NCI-H2171 (cell line): Measurements from ENCODE around the gene ACADS.

Experiments used
- DNase-seq: peaks from one replicate; lab custom pipeline; 2025; lab: John Stamatoyannopoulos, UW

The ACADS gene, protein sequence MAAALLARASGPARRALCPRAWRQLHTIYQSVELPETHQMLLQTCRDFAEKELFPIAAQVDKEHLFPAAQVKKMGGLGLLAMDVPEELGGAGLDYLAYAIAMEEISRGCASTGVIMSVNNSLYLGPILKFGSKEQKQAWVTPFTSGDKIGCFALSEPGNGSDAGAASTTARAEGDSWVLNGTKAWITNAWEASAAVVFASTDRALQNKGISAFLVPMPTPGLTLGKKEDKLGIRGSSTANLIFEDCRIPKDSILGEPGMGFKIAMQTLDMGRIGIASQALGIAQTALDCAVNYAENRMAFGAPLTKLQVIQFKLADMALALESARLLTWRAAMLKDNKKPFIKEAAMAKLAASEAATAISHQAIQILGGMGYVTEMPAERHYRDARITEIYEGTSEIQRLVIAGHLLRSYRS

DNA sequence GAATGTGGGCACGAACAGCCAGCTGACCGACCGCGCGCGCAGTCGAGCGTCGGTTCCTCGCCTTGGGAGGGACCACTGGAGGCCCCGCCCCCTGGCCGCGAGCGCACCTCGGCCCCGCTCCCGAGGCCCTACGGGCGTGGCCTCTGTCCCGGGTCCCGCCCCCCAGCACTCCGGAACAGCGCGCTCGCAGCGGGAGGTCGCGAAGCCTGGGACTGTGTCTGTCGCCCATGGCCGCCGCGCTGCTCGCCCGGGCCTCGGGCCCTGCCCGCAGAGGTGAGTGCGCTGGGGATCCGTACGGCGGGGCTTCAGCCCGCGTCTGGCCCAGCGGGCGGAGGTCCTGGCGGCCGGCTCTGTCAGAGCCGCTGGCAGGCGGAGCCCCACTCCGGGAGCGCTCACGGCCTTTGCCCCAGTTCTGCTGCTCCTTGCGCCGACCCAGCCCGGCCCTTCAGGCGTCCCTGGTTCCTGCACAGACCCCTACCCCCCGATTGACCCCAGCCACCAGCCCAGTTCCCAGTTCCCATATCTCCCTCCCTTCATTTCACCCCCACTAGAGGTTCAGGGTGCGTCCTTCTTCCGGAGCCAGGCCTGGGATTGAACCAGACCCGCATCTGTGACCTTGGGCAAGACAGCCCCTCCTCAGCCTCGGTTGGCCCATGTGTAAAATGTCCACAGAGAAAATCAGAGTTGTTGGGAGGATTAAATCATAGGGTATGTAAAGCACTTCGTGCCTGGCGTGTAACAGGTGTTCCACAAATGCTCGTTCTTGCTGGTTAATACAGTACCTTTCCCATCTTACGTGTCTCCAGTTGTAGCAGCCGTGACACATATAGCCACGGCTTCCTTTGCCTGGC, at the start of gene ACADS:
TSS of gene ACADS (plus strand) at position 168 of the 851 bp plus-strand sequence. CDS start at position 228, 60 bp downstream.
- DNase-seq = peak; percentile 82

DNA sequence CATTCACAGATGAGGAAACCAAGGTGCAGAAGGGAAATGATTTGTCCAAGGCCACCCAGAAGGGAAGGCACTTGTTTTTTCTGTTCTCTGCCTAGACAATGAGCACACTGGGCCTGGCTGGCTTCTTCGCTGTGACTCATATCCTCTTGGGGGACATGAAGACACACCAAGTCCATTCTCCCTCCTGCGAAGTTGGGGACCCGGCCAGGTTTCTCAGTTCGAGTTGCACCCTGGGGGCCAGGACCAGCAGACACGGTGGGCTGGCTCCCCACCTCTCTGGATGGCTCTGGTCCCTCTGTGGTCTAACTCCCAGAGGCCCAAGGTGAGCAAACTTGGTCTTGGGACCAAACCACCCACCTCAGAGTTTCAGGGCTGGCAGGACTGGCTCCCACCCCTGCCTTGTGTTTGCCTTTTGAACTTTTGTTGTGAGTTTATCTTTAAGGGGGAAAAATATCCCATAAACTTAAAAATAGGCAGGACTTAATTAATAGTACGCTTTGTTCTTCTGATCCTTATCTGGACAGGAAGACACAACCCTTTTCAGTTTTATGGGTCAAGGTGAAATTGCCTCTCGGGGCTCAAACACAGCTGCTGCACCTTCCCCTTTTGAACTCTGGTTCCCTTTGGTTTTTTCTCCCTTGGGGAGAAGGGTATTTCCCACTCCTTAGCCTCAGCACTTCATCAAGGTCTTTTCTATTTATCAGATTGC, 47.7 kb upstream of the ACADS start:
- no peak for DNase-seq

DNA sequence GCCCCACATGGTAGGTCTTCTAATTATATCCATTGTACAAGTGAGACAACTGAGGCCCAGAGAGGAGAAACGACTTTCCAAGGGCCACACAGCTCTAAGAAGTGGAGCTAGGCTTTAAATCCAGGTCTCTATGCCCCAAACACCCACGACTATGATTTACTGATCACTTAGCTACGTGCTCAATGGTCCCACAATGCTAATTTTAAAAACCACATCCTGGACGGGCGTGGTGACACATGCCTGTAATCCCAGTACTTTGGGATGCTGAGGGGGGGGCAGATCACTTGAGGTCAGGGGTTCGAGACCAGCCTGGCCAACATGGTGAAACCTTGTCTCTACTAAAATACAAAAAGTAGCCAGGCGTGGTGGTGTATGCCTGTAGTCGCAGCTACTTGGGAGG, 47.1 kb upstream of the ACADS start:
- DNase-seq = no peak

DNA sequence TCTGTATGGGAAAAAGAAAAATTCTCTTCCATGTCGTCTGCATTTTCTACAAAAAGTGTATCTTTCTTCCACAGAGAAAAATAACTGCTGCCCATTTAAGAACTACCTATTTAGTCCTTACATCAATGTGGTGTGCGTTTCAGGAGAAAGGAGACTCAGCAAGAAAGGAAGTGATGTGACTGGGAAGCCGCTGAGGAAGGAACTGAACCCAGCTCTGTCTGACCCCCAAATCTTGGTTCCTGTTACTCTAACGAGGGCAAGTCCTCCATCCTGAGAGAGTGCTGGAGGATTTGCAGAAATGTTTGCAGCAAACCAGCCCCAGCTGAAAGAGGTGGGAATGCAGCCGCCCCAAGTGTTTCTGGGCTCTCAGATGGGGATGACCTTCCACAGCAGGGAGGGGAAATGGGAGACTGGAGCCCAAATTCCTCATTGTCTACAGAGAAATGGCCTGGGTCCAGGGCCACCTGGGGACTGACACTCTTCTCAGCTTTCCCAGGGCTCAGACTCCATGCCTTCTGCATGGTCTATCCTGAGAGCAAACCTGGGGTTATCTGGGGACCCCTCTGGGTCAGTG, 45.4 kb upstream of the ACADS start:
- no peak for DNase-seq

DNA sequence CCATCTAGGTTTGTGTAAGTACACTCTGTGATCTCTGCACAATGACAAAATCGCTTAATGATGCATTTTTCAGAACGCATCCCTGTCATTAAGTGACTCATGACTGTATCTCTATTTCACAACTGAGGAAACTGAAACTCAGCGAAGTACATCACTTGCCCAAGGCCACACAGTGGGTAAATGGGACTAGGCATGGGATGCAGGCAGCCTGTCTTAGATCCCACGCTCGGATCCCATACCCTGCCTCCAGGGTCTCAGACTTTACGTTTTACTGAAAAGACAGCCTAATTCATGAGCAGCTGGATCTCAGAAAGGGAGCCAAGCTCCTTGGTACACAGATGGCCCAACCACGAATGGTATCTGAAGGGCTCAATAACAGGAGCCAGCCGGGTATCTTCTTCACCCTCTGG, 41.1 kb upstream of the ACADS start:
- DNase-seq = no peak

DNA sequence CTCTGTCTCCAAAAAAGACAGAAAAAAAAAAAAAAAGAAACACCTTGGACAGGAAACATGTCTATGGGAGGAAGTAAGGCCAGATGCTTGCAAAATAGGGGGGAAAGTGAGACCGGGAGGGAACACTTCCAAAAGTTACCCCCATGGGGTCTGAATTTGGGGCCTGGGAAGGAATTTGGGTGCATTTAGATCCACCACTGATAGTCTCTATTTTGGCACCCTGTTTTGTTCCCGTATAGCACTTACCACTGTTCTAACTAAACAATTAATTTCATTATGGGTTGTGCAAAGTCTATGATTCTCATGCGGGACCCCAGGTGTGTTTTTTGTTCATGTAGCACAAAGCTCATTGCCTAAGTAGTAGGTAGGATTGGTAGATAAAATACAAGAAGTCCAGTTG, 40.1 kb upstream of the ACADS start:
- no peak for DNase-seq

DNA sequence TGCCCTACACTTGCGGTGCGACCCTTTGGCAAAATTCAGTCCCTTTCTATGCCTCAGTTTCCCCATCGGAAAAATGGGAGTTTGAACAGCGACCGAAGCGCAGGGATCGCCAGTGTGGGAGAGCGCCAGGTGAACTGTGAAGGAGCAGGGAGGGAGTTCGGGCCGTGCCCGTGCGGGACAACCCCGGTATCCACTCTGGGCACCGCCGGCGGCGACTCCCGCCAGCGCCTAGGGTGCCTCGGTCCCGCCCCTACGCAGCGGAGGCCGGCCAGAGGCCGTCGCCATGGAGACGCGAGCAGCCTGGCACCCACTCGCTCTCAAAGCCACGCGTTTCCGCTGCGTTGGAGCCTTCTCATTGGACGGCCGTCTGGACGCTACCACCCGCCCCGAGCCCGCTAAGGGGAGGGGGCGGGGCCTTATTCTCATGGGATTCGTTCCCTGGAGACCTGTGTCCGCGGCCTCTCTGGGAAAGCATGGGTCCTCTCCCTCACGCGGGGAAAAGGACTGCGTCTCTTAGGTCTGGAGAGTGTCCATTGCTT, 39.4 kb upstream of the ACADS start:
- DNase-seq = peak; percentile 98

DNA sequence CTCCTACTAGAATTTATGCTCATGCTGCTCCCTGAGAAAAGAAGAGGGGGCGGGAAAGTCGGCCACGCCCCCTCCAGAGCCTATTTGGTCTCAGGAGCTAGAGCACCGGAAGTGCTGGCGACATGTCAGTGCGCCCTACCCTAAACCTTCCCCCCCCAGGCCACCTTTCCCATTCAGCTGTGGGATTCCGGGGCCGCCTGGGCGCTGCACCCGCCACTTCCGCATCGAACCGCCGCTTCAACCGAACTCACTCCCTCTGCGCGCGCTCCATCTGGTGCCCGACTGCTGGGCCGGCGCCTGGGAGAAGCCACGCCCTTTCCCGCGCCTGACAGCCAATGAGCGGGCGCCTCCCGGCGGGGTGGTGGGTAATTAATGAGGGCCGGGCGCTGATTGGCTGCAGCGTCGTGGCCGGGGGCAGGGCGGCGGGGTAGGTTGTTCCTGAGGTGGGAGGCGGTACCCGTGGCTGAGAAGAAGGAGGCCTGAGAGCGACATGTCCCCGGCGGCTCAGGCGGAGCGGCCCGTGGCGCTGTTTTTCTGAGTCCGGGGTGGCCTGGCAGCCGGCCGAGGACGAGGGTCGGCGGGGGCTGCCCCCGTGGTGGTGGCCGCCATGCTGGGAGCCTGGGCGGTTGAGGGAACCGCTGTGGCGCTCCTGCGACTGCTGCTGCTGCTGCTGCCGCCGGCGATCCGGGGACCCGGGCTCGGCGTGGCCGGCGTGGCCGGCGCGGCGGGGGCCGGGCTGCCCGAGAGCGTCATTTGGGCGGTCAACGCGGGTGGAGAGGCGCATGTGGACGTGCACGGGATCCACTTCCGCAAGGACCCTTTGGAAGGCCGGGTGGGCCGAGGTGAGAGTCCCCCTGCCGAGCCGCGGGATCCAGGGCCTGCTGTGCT, 38.7 kb upstream of the ACADS start, which contains the start of gene MLEC:
TSS of gene MLEC (plus strand) at position 460 of the 888 bp plus-strand sequence. CDS start at position 608, 148 bp downstream.
- DNase-seq = peak; percentile 95

DNA sequence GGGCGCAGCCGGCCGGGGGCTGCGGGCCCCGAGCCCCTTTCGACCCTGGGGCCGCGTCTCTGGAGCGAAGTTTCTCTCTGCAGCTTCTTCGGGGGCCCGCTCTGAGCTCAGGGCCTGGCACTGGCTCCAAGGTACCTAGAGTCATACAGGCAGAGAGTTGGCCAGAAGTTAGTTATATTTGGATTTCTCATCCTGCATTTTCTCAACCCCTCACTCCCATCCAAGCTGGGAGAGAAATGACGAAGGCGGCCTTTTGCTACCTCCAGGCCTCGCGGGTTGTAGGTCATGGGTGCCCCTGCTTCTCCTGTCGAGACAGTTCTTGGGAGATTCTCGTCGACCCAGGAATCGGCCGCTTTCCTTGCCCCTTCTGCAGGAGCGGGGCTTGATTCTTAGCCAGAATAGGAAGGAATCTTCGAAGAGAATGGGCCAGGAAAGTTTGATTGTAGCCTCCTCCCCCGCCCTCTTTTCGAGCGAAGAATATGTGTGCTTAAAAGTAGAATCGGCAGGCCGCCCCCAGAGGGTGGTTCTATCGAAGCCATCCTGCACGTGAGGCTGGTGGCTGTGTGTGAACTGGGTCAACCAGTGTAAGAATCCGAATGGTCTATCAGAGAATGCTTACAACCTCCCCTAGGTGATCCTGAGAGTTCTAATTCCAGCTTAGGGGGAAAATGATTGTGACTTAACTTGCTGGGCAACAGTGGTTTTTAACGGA, 37.9 kb upstream of the ACADS start:
- no peak for DNase-seq

DNA sequence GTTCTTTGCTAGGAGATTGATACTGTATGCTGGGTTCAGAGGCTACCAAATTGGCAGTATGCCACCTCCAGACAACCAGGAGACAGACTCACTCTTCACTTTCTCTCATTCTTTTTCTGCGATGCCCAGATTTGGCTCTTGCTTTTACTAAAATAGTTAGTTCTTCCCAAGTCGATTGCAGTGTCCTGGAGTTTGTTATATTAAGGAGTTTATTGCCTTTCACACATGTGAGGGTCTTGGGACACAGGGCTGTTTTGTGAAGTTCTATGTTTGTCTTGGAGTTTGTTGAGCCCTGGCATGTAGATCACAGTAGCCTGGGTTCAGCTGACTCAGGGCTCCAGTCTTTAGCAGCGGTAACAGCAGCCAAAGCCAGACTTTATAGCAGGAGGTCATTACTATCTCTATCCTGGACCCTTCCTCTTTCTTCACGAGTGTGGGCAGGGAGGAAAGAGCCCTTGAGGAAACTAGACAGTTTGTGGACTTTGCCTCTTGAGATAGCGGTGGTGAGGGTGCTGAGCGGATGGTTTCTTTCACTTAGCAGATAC, 37.0 kb upstream of the ACADS start:
- DNase-seq = no peak

DNA sequence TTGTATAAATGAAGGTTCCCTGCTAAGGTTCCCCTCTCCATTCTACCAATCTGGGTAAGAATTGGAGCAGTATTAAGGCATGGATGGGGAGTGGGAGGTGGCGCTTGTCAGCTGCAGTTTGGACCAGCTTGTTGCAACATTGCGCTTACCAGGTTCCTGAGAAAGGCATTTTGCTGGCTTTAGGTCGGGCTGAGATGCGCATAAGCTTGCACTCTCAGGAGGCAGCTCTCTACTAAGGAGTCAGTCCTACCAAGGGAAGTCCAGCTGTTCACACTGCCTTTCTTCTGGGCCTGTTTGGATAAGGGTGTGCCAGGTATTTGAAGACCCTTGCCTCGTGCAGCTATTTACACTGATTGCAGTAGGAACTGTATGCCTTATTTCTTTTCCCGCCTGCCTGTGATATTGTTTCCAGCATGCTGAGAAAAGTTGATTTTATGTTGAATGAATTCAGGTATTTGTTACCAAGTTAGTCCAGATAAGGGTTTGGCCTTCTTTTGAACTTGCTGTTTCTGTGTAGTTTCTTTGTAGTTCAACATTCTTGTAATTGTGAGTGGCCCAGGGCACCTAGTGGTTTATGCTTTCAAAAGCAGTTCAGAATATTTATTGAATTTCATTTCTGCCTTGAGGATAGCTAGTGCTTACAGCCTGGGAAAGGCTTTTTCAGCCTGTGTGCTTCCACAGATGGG, 36.1 kb upstream of the ACADS start:
- DNase-seq = no peak

DNA sequence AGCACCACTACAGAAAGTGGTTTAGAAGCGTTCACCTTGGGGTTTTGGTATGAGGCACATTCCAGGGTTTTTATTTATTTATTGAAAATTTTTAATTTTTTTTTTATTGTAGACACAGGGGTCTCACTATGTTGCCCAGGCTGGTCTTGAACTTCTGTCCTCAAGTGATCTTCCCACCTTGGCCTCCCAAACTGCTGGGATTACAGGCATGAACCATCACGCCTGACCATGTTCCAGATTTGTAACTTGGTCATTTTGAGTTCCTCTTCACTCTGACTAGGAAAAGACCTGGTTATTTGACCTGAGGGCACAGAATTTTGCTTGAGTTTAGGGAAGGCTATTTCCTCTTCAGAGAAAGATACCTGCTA, 35.6 kb upstream of the ACADS start:
- DNase-seq = no peak

DNA sequence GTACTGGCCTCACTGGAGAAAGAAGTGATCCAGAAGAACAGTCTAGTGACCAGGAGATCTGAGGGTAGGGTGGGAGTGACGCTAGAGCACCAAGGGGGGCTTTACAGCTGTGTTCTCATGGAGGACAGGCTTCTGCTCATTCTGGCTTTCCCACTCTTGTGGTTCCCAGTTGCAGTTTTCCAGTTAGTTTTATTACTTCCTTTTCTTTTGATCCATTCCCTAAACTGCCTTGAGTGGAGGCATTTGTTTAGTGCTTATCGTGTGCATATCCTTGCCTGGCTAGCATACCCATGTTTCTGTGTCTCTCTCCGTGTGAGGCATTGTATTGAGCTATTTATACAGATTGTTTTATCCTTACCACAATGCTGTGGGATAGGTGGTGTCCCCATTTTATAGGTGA, 34.6 kb upstream of the ACADS start:
- DNase-seq = no peak

DNA sequence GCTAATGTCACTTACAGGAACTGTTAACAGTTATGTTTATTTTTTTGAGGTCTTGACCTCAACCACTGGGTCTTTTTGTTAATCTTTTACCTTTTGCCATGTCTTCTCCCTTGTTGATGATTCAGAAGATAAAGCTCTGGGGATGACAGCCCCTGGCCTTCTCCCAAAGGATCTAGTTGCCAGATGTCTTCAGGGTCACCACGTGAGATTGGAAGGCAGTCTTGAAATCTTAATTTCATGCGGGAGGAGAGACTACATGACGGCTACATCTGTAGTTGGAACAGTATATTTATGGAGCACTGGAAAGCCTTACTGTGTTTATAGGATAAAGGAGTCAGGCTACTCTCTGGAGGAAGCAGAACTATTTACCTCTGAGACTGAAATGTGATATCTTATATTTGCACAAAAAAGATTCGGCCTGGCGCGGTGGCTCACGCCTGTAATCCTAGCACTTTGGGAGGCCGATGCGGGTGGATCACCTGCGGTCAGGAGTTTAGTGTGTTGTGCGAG, 33.0 kb upstream of the ACADS start:
- no peak for DNase-seq

DNA sequence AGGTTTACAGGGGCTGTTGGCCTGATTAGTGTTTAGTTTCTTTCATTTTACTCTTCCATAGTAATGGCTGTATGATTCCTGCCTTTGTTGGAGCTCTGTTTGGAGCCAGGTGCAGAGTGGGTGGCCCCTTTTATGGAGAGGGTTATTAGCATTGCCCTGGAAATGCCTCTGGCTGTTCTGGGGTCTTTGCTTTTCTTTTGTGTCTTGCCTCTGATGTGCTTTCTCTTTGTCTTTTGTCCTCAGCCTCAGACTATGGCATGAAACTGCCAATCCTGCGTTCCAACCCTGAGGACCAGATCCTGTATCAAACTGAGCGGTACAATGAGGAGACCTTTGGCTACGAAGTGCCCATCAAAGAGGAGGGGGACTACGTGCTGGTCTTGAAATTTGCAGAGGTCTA, 31.8 kb upstream of the ACADS start:
- no peak for DNase-seq

DNA sequence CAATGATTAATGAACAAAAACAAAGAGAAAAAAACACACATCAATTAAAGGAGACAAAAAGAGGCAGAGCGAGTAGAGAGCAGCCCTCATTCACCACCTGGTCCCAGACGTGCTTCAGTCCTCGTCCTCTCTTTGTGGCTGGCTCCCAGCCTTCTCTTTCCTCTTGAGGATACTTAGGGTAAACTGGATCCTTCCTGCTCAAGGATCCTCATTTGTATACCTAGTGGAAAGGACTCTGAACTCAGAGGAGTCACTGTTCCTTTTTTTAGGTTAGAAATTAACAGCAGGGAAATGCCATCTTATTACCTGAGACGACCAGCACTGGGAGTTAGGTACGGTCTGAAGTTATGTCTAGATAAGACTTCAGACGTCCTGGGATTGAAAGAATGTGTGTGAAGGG, 29.0 kb upstream of the ACADS start:
- no peak for DNase-seq

DNA sequence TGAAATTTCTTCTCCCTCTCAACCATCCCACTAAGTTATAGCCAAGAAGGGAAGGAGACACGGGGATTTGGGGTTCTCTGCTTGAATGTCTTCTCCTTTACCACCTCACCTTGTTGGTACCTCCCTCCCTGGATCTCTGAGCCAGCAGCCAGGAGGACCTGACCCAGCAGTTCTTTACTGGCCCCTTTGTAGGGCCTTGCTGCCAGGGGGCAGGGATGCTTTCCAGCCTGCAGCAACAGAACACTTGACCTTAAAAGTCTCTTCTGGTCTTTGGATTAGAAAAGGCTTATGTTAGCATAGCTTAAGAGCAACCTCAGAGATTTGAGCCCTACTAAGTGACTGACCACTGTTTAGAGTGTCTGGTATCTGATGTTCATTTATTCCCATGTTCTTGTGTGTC, 28.3 kb upstream of the ACADS start:
- no peak for DNase-seq

DNA sequence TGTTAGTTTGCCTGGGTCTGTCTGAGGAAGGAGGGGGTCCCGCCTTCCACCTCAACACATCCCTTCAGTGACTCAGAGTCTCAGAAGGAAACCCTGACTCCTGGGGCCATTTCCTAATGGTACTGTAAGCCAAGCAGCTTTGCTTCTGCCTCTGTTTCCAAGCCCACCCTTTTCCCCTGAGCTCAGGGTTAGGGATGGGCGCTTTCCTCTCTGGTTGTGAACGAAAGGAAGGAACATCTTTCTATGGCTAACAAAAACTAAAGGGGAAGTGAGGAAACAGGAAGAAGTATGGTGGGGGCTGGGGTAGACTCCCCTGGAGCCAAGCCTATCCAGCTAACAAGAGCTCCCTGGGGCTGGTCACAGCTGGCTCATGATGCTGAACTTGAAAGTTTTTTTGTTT, 27.0 kb upstream of the ACADS start:
- no peak for DNase-seq

DNA sequence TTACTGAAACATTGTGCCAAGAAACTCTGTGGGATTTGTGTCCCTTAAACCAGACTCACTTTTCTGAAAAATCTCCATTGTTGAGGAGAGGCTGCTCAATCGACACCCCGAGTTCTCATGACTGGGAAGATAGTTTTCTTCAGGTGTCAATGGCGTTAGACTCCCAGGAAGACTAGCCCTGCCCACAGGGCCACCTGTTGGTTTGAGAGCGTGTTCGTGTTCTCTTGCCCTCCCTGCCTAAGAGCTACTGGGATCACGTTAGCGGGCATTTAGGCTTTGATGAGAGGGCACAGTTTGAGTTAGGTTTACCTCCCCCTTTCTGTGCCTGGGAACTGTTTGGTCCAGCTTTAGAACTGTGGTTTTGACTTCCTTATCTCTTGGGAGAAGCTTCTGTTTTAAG, 26.1 kb upstream of the ACADS start:
- DNase-seq = no peak
